SHP77 (cell line): Measurements from ENCODE around the gene SMOC2.

Source experiments
- DNase-seq, 2 experiments: peaks; one replicate each; lab custom pipeline; 2025; lab: John Stamatoyannopoulos, UW

Gene SMOC2

DNA sequence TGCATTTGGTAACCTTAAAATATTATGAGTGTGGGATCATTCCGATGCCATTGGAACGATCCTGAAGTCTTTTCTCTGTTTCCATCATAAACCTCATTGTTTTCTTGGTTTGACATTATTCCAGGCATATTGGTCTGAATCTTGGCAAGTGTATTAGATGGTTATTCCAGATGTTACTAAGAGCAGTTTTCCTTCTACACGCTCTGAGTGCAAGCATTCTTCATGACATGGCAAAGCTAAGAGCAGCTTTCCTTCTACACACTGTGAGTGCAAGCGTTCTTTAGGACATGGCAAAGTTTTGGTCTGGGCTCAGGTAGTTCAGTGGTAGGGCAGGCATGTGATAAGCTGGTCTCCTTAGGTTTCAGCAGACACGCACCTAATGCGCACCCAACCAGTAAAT lies 53.0 kb downstream of the SMOC2 start:
- DNase-seq = no peak

- no peak for DNase-seq
Measured at GRCh38 chr6:168494726-168495125, 53.7 kb downstream of the SMOC2 start.

DNA sequence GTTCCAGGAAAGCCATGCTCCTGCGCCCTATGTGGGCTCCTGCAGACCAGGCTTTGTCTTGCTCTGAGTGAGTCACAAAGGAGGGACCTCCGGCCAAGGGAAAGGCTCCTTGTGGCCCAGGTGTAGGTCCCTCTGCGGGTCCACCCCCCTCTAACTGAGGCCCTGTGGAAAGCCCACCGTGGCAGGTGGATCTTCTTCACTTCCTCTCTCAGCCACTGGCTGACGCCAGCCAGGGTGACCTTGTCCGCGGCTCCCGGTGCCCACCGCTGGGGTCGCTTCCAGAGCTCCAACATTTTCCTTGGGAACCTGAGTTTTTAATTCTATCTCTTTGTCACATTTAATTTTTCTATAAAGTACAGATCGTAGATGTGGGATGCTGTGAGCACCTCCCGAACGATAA lies 54.1 kb downstream of the SMOC2 start:
- DNase-seq = no peak

- DNase-seq = no peak
Measured at GRCh38 chr6:168495636-168496035, 54.7 kb downstream of the SMOC2 start.

- DNase-seq = no peak
Measured at GRCh38 chr6:168496139-168496996, 55.4 kb downstream of the SMOC2 start.

DNA sequence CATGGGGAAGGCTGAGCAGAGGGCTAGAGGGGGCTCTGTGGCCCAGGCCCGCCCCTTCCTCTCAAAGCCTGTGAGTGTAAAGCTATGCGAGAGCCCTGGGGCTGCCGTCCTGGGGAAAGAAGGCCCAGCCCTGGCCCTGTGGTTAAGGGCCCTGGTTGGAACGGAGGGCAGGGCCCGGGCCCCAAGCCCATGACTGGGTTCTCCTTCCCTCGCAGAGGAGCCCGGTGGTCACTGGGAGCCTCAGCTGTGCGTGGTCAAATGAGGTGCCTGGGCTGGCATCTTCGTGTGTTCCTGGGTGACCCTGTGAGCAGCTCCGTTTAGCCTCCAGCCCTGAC lies 56.0 kb downstream of the SMOC2 start:
- DNase-seq = no peak

DNA sequence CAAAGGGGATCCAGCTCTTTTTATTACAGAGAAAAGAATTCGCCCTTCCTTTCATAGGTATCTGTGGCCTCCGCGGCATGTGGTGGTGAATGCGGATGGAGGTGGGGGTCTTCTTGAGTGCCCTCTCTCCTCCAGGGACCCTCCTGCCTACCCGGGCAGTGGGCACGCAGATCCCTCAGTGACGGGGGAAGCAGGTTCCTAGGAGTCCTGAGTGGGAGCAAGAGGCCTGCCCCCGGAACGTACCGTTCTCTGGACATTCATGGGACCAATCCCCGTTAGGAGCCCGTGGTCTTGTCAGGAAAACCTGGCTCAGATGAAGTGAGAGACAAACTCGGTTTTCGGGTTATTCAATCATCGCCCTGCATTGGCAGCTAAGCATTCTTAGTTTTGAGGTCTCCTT lies 56.4 kb downstream of the SMOC2 start:
- DNase-seq = no peak

- no peak for DNase-seq
Measured at GRCh38 chr6:168498161-168498843, 57.3 kb downstream of the SMOC2 start.

DNA sequence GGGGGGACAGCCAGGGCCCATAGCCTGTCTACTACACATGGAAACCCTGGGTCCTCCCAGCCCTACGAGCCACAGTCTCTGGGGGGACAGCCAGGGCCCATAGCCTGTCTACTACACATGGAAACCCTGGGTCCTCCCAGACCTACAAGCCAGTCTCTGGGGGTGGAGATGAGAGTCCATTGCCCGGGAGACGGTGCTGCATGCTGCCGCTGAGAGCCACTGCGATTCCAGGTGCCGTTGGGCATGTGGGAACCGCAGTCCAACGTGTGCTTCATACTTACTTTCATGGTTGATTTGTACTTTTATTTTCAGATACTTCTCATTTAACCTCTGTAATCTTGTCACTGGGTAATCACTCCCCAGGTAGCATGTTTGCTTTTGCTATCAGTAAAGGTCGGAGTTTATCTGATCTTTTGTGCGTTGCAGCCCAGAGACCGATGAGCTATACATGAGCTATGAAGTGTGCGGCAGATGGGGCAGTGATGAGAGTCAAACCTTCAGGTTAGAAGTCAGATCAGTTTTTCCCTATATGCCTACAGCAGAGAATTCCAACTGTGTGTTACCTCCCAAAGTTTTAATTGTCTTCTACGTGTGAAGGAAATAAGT lies 58.2 kb downstream of the SMOC2 start:
- no peak for DNase-seq

DNA sequence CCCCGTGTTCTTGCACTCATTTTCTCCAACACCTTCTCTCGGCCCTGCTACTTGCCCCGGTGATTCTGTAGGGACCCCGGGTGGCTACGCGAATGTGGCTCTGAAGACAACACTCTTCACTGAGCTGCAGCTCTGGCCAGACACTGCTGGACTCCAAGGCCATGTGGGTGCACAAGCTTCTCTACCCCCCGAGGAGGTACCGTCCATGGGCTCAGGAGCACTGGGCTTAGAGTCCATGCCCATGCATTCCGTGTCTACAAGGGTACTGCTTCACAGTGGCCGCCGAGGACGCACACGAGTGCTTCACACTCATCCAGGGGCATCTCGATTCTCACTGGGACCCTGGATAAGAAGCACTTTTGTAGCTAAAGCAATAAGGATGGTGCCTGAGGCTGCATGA lies 59.5 kb downstream of the SMOC2 start:
- DNase-seq = no peak

GRCh38 chr6:168501561-168501960 lies 60.6 kb downstream of the SMOC2 start:
- DNase-seq = no peak

DNA sequence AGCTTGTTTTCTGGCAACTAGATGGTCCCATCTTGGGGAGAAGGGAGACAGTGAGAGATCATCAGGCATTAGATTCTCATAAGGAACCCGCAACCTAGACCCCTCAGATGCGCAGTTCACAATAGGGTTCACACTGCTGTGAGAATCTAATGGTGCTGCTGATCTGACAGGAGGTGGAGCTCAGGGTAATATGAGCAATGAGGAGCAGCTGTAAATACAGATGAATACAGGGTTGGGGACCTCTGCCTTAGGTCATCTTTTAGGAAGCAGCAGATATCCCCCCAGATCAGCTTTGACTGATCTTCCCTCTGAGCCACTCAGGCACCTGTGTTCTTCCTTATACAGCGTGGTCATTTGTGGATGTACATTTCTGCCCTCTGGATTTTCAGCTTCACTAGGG lies 63.4 kb downstream of the SMOC2 start:
- no peak for DNase-seq

GRCh38 chr6:168506460-168506859 lies 65.5 kb downstream of the SMOC2 start:
- peak in 1 of 2 experiments; percentile 40 for DNase-seq

- no peak for DNase-seq
Measured at GRCh38 chr6:168507297-168507696, 66.3 kb downstream of the SMOC2 start.

DNA sequence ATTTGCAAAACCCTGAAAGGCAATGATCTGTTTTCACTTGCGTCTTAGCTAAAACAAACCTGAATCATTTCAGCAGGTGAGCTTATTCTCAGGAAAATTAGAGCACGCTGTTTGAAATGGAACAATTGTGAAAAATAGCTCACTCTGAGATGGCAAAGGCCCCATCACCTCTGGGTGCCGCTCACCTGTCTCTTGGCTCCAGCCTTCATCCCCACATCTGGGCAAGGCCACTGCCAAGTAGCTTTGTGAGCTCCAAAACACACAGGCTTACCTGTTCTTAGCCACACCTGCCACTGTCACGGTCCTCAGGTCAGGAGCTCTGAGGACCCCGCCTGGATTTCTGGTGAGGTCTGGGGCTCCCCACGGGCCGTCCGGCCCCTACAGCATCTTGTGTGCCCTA lies 66.7 kb downstream of the SMOC2 start:
- no peak for DNase-seq

GRCh38 chr6:168508903-168509302 lies 67.9 kb downstream of the SMOC2 start:
- DNase-seq = no peak

- DNase-seq = no peak
Measured at GRCh38 chr6:168513766-168514165, 72.8 kb downstream of the SMOC2 start.

GRCh38 chr6:168514216-168514615 lies 73.2 kb downstream of the SMOC2 start:
- peak; percentile 18 to 41 for DNase-seq

- no peak for DNase-seq
Measured at GRCh38 chr6:168515376-168515775, 74.4 kb downstream of the SMOC2 start.

DNA sequence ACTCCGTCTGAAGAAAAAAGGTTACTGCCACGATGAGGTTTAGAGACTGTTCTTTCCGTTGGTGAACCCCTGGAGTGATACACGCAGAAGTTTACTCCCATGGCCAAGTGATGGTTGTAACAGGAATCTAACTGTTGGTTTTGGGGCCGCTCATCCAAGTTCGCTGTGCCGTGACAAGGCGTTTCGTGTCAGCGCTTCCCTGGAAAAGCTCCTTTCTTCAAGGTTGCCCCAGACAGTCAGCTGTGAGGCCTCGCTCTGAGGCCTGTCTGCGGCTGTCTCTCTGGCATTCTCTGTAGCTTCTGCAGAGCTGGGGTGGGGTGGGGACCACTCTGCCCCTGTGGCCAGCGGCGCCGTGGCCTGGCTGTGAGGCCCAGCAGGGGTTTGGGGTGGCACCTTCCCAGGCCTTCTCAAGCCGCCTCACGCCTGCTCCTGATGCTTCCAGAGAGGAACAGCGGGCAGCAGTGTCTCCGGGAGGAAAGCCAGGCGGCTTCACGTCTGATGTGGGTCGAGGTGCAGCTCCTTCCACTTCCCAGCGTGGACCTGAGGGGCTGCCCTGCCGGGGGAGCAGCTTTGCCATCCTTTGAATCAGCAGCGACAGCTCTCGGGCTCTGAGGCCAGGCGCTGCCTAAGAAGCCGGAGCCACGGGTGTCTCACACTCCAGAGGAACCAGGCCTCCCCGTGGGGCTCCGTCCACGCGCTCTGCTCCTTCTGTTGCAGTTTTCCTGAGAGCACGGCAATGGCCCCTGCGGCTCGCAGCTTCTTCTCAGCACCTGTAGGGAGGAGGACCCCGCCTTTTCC lies 76.2 kb downstream of the SMOC2 start:
- DNase-seq = no peak

- DNase-seq = no peak
Measured at GRCh38 chr6:168517742-168518347, 76.9 kb downstream of the SMOC2 start.

DNA sequence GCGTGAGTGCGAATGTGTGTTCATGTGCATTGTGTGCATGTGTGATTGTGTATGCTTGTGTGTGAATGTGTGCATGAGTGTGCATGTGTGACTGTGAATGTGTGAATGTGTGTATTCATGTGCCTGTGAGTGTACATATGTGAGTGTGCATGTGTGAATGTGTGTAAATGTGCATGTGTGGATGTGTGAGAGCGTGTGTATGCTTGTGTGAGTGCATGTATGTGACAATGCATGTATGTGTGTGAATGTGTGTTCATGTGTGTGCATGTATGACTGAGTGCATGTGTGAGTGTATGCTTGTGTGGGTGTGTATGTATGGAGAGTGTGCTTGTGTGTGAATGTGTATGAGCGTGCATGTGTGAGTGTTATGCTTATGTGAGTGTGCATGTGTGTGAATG lies 77.4 kb downstream of the SMOC2 start:
- DNase-seq = no peak
